Stimulated activated CD4-positive, alpha-beta T cell treated with anti-CD3 and anti-CD28 coated beads, Interleukin-1b, Interleukin-23, amount 100 ng/mL, for 24 hours (primary cell): ENCODE results near the gene SLX9.
"Not testable (repeated sequence)": the region's sequence is repeated elsewhere in the genome, so short reads cannot be mapped to it uniquely, and the experiment has no call there.

ENCODE experiments used
- DNase-seq, 4 experiments: peaks; one replicate each; pipeline ENCODE4 v3.0.0-alpha.2; 2020; ENCODE audit warnings: low read depth in 4 of 4, low spot score in 1 of 4

The SLX9 gene

DNA sequence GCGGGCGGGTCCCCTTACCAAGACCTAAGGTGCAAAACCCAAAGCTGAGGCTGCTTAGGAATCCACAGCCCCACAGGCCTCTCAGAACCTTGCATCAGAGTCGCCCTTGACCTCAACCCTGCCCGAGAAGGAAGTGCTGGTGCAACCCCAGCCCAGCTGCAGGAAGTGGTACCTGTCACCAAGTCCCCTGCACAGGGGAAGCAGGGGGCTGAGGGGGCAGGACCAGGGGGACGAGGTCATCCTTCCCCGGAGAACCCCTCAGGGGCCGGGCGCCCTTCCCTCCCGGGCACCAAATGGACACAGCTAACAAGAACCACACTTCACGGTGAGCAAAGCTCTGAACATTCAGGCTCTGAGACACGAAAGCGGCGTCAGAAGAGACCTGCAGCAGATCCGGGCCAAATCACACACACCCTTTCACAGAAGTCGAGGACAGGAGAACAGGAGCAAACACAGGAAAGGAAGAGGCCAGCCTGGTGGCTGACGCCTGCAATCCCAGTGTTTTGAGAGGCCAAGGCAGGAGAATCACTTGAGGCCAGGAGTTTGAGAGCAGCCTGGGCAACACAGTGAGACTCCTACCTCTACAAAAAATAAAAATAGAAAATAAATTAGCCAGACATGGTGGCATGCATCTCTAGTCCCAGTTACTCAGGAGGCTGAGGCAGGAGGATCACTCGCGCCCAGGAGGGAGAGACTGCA, 25.5 kb upstream of the SLX9 start:
- no peak for DNase-seq

DNA sequence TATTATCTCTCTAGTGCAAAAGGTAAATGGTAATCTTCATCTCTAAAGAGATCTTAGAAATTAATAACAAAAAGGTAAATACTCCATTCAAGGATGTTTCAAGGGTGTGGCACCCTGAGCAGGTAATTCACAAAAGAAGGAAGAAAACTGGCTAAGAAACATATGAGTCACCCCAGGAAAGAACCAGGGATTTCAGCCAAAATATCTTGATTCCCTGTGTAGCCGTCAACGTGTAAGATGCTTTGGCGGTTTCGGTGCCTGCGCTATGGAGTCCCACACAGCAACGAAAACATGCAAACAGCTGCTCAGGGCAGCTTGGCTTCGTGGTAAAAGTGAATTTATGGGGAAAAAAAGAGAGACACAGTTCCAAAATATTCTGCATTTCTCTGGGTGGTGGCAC, 22.9 kb upstream of the SLX9 start:
- DNase-seq, result no peak

DNA sequence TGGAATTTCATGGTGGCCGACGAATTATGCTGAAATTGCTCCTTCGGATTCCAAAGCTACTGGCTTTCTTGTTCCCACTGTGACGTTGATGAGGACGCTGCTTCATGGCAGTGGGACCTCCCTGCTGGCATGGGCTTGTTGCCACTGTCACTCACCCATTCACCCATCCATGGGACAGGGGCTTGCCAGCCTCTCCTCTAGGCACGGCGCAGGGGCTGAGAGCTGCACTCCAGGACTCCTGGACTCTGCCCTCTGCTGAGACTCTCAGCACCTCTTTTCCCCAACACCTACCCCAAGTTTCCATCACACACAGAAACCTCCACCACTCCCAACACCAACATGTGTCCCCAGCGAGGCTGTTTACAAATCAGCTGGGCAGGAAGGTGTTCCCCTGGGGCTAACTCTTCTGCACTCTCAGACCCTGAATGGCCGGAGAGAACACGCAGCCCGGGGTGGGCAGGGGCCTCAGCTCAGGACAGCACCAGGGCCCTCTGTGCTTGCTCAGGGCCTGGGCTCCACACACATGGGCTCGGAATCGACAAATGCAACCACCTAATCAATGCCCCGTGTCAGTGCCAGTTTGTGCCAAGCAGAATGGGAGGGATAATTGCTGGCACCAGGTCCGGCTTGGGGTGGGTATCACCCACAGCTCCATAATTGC, 22.3 kb upstream of the SLX9 start:
- DNase-seq, result no peak

DNA sequence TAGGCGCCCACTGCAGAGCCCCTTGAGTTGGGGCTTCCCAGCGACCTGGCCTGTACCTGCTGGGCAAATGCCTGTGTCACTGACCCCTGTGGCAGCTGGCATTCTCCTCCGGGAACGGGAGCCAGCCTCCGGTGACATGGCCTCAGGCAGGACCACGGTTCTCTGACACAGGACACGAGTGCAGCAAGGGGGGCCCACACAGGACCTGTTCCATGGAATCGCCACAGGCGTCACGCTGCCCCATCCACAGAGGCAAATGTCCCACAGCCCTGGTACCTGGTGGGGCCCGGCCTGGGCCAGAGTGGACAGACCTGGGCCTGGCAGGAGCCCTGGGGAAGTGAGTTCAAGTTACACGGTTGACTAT, 21.7 kb upstream of the SLX9 start:
- no peak for DNase-seq

DNA sequence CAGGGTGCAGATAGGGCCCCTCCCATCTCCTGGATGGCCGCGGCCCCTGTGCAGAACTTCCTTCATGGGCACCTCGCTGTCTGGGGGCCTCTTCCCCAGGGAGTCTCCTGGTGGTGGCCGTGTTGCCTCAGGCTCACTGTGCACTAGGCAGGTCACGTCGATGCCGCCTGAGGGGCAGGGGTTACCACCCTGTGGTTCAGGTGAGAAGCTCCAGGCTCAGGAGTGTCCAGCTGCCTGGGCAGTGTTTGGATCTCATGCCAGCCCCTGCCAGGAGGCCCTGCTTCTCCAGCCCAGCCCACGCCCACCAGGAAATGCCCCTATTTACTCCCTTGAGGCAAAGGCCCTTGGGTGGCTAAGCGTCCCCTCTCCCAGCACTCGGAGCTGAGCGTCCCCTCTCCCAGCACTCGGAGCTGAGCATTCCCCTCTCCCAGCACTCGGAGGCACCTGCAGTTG, 21.2 kb upstream of the SLX9 start:
- DNase-seq, result no peak

DNA sequence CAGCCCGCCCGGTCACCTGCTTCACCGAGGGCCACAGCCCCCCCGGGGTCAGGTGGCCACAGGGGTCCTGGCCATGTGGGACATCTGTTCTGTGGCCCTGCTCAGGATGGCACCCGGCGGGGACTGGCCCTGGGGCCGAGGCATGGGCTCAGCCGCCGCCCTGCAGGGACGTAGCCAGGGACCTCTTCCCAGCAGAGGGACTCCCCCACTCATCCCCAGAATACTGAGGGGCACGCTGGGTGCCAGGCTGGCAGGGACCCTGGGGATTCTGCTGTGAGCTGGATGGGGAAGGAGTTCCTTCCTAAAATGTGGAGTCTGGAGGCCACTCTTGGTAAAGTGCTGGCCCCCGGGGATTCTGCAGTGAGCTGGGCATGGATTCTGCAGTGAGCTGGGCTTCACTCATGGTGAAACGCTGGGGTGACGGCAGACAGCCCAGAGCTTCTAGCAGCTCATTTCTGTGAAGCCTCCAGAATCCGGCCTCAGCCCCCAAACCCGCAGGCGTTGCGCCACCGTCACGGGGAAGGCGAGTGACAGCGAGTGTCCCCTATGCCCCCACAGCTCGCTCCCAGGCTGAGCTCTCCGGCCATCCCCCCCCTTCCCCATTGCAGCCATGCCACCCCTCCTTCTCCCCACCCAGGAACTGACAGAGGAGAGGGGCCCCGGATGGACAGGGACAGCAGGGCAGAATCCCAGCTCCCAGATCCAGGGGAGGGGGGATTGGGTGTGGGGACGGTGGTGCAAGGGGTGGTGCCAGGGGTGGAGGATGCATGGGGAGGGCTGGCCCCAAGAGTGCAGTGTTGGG, 20.5 kb upstream of the SLX9 start:
- DNase-seq, result no peak

DNA sequence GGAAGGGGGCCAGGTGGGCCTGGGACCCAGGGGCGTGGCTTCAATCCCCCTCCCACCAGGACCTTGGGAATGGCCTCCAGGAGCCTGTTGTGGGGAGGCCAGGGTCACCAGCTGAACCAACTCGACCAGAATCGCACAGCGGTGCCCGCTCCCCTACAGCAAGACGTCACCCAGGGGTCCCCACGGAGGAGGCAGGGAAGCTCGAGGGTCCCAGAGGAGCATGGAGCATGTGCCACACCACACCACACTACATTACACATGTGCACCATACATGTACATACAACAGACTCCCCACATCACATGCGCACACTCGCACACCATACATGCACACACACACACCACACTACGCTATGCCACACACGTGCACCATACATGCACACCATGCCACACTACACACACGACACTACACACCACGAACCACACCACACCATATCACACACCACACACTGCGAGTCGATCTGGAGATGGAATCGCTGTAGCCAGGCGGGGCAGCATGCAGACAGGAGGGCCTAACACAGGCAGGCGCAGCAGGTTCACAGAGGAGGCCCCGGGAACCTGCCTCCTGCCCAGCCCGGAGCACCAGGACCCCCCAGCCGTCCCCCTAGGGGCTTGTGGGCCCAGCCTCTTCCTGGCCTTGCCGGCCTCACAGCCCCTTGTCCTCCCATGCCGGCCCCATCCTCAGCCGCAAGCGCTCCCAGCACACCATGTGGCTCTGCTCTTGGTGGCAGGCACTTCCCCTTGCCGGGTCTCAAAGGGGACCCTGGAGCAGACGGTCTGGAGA, 19.7 kb upstream of the SLX9 start:
- no peak for DNase-seq

DNA sequence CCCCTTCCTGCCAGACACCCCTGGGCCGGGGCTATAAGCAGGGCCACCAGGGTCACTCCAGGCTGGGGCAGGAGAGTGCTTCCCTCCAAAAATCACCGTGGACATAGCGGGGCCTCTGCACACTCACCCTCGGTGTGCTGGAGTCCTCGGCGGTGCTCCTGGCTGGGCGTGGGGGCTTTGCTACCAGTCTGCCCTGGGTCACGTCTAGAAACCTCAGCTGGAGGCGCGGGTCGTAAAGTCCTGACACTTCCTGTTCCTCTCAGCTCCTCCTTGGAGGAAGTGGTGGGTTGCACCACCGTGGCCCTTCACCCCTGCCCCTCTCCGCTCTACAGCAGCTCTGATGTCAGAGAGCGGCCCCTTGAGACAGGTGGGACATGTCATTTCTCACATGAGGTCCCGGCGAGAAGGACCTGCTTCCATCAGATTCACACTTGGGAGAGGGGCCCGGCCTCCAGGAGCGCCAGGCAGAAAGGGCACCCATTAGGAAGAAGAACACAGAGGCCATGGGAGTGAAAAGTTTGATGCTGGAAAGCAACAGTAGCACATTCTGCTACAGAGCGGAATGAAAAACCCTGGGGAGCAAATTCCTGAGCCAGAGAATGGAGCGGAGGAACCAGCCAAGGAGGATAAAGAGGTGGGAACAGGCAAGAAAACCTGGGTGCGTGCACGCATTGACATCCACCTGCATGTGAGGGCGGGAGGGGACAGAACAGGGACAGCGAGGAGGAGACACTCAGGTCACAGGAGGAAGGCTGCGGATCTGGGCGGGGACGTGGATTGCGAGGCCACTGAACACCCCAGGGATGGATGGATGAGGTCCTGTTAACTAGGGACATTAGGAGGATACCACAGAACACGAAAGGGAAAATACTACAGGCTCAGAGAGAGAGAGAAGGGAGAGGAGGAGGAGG, 18.9 kb upstream of the SLX9 start, which contains the start of gene ITGB2:
Gene ITGB2 (minus strand): TSS at position 206 of the 911 bp plus-strand sequence. CDS start 10,117 bp downstream, outside the sequence.
- peak in 2 of 4 experiments; percentile 60 to 62 for DNase-seq

DNA sequence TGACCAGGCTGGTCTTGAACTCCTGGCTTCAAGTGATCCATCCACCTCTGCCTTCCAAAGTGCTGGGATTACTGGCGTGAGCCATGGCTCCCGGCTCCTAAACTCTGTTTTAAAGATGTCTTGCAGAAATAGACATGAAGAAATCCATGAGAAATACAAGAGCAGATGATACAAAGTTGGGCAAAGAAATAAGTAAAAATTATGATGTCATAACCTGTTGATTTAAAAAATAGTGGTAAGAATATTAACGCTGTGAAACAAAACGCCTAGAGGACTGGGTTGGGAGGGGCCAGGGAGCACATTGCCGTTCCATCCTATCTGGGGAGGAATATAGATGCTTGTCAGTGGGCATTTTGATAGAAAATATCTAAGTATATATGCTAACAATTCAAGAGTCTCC, 17.9 kb upstream of the SLX9 start:
- no peak for DNase-seq

DNA sequence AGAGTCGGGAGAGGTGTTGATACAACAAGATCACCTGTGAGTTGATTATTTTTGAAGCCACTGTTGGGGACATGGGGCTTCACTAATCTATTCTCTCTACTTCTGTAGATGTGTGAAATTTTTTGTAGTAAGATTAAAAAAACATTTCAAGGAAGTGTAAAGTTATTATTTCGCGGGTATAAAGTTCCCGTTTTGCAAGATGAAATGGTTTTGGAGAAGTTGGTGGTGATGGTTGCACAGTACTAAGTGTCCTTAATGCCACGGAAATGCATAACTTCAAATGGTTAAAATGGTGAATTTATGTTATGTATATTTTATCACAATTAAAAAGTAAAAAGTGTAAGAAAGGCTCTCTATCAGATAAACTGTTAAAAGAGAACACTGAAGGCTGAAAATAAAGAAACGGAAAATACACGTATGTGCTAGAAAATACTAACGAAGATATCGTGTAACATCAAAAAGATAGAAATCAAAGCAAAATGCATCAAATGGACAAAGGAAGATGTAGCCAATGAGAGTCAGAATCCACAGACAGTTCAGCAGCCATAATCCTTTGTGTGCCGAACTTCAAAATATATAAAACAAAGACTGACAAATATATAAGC, 16.2 kb upstream of the SLX9 start:
- DNase-seq, result no peak

DNA sequence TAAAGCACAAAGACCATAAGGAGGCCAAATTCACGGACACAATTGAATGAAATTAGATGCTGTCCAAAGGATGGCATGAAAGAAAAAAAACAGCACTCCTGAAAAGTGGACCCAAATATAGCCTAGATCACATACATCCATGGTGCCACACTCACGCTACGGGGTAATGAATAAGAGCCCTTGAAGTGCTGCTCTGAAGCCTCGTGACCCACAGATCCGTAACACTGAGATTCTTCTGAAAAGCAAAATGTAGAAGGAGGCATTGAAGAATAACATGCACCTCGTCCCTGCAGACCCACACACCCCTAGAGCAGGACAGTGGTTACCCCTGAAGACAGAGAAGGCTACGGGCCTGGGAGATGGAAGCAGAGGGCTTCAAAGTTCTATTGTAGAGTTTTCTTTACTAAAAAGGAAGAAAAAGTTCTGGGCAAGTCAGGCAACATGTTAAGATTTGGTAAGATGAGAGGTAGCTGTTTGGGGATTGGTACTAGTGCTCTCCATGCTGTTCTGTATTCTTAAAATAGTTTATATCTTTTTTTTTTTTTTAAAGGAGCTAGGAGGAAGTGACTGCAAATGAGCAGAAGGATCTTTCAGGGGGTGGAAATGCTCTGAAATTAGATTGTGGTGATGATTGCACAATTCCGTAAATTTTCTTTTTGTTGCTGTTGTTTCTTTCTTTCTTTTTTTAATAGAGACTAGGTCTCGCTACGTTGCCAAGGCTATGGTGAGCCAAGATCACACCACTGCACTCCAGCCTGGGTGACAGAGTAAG, 15.0 kb upstream of the SLX9 start:
- DNase-seq, result no peak

DNA sequence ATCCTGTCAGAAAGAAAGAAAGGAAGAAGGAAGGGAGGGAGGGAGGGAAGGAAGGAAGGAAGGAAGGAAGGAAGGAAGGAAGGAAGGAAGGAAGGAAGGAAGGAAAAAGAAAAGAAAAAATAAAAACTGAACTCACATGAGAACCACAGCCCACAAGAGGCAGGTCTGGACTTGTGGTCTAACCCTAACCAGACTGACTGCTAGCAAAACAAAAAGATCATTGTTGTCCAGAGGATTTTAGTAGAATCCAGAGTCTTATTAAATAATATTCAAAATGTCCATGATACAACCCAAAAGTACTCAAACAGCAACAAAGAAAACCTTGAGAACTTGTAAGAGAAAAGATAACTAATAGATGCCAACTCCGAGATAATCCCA, 14.5 kb upstream of the SLX9 start:
- no peak for DNase-seq

DNA sequence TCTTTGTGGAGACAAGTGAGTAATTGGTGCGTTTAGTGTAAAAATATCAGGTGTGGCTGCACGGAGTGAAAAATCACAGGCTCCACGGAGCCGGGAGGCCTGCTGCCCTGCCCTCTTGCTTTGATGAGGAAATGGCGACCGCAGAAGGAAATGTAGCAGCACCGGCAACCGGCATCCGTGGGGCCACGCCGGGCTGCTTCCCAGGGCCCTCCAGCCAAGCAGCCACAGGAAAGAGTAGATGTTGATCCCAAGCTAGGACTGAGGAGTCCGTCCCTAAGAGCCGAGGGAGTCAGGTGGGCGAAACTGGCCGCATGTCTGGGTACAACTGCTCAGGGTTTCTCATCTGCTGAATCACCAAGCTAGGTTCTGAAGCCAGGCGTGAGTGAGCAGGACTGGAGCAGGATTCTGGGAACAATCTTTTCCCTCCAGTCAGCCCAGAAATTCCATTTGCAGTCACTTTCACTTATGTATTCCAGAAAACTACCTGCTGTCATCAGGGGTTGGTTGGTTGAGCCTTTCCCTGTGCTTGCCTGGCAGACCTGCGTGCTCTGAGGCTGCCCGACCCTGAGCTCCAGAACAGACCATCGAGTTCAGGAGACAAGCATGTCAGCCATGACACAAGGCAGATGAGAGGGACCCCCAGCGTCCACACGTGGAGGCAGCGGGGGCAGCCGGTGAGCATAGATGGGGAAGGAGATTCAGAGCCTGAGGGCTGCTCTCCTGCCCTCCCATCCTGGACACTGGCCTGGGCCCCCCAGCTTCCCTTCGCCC, 13.3 kb upstream of the SLX9 start:
- DNase-seq, result no peak

DNA sequence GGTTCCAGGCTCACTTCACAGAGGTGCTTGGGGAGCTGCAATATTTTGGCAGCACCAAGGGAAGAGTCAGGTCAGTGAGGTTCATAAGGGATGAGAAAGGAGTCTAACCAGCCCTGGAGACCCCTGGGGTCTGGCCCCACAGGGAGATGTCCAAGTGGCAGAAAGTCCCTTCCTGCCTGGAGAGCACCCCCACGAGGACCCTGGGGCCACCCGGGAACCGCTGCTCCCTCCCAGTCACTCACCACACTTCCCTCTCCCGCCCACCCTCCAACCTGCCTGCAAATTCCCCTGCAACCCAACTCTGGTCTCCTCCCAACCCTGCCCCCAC, 12.6 kb upstream of the SLX9 start:
- DNase-seq, result no peak

DNA sequence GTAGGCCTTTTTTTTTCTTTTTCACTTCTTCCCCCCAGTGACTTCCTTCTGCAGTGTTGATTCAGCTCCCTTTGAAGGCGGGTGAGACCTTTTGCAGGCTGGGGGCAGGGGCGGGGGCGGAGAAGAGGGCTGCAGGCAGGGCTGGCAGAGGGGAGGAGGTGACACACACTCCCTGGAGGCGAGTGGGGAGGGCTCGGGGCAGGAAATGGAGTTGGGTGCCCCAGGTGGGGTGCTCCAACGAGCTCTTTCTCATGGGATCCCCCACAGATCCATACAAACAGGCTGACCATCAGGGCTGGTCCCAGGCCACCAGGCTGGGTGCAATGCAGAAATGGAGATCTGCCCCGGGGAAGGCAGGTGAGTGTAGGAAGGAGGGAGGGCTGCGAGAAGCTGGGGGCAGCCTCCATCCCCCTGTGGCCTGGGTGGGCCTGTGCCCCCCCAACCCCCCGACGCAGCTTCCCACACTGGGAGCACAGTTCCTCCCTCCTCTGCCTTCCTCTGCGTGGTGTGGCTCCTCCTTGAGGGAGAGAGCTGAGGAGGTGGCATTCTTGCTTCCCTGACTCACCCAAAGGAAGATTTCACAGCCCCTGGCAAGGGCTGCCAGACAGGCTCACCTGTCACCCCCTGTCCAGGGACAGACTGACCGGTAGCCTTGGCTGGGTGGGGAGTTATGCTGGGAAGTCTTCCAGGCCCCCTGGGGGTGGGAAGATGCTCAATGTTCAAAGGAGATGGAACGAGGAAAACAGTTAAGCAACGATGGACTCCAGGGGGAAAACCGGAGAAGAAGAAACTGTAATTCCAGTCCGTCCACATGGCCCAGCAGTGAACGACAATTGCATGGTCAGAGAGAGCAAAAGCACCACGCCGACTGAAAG, 12.0 kb upstream of the SLX9 start:
- peak; percentile 67 to 92 (median 74) for DNase-seq

DNA sequence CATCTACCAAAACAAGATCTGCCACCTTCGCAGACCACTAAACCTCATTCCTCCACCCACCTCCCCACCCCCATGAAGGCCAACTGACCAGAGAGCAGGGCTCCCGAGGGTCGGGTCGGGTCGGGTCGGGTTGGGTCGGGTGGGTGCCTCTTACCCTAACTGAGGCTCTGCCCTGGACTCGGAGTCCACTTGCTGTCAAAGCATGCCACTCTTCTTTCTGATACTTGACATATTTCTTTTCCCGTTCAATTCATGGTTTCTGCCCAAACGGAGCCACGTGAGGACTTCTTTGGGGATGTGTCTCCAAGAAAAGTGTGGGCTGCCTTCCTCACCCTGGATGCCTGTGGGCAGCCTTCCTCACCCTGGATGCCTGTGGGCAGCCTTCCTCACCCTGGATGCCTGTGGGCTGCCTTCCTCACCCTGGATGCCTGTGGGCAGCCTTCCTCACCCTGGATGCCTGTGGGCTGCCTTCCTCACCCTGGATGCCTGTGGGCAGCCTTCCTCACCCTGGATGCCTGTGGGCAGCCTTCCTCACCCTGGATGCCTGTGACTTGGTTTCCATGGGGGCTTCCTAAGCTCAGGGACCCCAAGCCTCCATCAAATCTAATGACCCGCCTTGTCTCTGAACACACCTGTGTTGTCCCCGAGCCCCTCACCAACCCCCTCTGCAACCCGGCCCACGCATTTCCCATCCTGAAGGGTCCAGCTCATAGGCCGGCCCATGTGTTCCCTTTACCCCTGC, 11.2 kb upstream of the SLX9 start:
- not testable (repeated sequence) for DNase-seq
